Epithelial cell of proximal tubule (primary cell): Measurements from ENCODE around the gene ECHS1. TPM values are rescaled to one million over a fixed set of nuclear protein-coding genes. Genes with fewer than 3 reads are reported as not detected.

Source experiments
- DNase-seq: peaks from one replicate; pipeline ENCODE4 v3.0.0-alpha.2; 2011; ENCODE audit warnings: low read depth
- H3K4me3 ChIP-seq: 2 replicates; pipeline ENCODE4 v1.5.1; 2011; ENCODE audit warnings: low read depth, mild to moderate bottlenecking, low read length
- total RNA-seq: library from RNA; depleted of rRNA; stranded (reverse); fragments of >200 nt; gene quantifications from 2 replicates; pipeline ENCODE4 v1.2.3, GENCODE V29; 2015
- TF ChIP-seq, protein P1 (sequence below): conservative IDR thresholded peaks from 2 replicates; pipeline ENCODE4 v1.5.1; 2012; ENCODE audit warnings: low read depth, mild to moderate bottlenecking, low read length

ECHS1 gene
- total RNA-seq, 1 donor from 2014 or later: 130 TPM

DNA sequence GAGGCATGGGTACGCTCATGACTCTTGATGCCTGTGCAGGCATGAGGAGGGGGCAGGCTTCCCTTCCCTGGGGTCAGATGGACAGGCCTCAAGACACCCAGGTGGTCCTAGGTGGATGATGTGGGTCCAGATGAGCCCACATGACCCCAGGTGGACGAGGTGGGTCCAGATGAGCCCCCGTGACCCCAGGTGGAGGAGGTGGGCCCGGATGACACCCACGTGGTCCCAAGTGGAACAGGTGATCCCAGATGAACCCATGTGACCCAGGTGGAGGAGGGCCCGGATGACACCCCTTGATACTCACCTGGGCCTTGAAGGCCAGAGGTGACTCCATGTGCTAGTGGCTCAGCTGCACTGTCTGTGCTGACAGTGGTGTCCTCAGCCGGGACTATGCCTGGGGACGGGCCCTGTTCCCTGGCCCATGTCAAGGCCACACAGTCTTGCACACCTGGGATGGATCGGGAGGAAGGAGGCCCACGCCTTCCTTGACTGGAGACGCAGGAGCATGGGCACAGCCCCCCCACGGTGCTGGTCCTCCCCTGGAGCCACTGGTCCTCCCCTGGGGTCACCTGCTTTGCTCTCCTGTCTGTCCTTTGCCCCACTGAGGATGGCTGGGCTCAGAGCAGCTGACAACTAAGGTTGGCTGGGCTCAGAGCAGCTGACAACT, 22.7 kb downstream of the ECHS1 start:
- H3K4me3 ChIP-seq: no peak overlapping the region
- TF ChIP-seq, protein P1, sequence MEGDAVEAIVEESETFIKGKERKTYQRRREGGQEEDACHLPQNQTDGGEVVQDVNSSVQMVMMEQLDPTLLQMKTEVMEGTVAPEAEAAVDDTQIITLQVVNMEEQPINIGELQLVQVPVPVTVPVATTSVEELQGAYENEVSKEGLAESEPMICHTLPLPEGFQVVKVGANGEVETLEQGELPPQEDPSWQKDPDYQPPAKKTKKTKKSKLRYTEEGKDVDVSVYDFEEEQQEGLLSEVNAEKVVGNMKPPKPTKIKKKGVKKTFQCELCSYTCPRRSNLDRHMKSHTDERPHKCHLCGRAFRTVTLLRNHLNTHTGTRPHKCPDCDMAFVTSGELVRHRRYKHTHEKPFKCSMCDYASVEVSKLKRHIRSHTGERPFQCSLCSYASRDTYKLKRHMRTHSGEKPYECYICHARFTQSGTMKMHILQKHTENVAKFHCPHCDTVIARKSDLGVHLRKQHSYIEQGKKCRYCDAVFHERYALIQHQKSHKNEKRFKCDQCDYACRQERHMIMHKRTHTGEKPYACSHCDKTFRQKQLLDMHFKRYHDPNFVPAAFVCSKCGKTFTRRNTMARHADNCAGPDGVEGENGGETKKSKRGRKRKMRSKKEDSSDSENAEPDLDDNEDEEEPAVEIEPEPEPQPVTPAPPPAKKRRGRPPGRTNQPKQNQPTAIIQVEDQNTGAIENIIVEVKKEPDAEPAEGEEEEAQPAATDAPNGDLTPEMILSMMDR: no peak
- DNase-seq: no peak

DNA sequence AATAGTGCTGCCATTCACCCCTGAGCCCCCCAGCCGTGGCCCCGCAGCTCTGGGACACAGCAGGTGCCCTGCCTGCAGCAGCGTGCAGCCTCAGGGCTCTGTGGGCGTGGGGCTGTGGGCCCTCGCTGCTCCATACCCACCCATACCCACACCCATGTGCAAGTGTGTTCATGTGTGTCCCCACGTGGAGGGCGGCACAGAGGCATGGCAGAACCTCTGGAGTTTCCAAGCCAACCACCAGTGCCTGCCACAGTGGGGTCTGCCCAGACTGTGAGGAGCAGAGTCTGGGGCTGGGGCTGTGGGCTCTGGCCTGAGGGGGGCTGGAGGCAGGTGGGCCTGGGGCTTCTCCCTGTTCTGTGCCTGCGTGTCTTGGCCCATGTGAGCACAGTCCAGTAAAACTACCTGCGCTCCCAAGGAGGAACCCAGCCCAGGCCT, 23.6 kb downstream of the ECHS1 start:
- DNase-seq: no peak
- no peak overlapping the region for H3K4me3 ChIP-seq
- TF ChIP-seq, protein P1: no peak

DNA sequence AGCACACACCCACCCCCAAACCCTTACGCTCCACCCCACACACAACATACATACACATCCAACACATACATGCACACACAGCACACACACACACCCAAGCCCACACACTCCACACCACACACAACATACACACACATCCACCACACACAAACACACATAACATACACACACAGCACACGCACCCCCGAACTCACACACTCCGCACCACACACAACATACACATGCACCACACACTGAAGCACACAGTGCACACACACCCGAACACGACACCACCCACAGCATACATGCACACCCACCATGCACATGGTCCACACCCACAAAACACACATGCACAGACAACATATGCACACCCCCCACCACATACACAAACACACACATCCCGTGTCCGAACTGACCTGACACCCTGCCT, 24.0 kb downstream of the ECHS1 start:
- DNase-seq: no peak
- TF ChIP-seq, protein P1: no peak
- no peak overlapping the region for H3K4me3 ChIP-seq

DNA sequence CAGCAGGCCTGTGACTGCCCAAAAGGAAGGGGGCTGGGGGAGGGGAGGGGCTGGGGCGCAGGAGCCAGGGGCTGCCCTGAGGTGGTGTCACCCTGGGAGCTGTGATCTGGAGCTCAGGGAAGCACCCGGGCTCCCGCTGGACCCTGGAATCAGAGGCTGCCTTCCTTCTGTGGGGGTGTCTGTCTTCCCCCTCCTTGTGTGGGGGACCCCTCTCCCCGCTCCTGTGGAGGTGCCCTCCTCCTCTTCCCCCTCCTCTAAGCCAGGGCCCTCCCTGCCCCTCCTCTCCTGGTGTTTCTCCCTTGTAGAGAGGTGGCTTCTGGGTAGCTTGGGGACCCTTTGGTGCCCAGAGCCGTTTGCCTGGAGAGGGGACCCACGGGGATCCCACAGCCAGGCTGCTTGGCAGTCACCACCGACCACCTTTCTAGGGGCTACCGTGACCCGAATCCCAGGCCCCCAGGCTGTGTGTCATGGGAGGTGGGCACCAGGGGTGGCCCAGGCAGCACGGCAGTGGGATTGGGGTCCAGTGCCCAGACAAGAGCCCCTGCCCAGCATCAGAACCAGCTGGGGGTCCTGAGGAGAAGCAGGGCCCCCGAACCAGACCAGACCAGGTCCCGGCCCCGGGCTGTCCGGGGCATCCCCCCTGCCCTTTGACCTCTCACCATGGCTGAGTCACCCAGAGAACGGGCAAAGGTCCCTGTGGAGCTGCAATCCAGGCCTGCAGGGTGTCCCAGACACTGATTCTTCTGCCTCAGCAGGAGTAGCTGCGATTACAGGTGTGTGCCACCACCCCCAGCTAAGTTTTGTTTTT, 25.2 kb downstream of the ECHS1 start:
- TF ChIP-seq, protein P1: no peak
- no peak overlapping the region for H3K4me3 ChIP-seq
- DNase-seq: no peak

DNA sequence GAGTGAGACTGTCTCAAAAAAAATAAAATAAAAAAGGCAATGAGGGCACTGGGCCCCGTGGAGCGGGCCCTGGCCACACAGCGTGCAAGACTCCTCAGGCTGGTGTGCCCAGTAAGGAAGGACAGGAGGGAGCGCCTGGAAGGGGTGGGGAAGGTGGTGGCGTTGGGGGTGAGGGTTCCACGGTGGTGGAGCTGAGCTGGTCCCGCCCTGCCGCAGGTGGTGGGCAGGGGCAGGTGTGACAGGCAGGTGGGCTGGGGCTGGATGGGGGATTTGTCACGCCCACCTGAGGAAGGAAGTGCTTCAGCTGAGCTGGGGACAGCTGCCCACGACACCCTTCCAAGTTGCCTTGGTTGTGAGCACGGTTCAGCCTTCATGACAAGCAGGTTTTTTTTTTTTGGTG, 26.7 kb downstream of the ECHS1 start:
- no peak overlapping the region for H3K4me3 ChIP-seq
- TF ChIP-seq, protein P1: no peak

DNA sequence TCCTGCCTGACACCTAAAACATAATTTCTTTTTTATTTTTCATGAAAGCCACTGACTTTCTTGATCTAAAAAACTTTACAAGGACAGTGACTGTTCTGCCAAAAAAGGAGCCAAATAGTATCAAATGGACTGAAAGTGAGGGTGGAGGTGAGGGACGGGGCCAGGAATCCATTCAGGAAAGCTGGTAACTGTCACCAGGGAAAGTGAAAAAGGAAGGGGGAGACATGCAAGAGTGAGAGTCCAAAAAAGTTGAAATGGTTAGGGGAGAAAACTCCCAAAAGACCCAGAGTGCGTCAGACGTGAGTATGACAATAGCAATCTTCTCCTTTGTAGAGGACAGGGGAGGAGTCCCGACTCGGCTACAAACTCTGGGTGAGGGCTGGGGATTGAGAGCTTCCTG, 28.9 kb downstream of the ECHS1 start:
- TF ChIP-seq, protein P1: no peak
- no peak for DNase-seq
- H3K4me3 ChIP-seq: no peak overlapping the region

More for the DNA sequence above, 26.7 kb downstream of the ECHS1 start:
- no peak for DNase-seq

DNA sequence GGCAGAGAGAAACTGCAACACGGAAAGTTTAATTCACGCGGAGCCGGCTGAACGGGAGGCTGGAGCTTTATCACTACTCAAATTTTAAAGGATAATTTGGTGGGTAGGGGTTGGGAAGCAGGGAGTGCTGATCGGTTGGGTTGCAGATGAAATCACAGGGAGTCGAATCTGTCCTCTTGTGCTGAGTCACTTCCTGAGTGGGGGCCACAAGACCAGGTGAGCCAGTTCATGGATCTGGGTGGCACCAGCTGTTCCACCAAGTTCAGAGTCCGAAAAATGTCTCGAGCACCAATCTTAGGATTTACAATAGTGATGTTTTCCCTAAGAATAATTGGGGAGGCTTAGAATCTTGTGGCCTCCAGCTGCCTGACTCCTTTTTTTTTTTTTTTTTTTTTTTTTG, 29.6 kb downstream of the ECHS1 start:
- no peak overlapping the region for H3K4me3 ChIP-seq
- no peak for DNase-seq

More for the DNA sequence above, 29.6 kb downstream of the ECHS1 start:
- TF ChIP-seq, protein P1: no peak
